HT-29 (cell line): ENCODE measurements around the gene TMEM115. TPM values are rescaled to one million over a fixed set of nuclear protein-coding genes. Genes with fewer than 3 reads are reported as not detected.

Source experiments
- DNase-seq: peaks from one replicate; pipeline ENCODE4 v3.0.0-alpha.2; 2015; ENCODE audit warnings: low spot score
- total RNA-seq: library from RNA; depleted of rRNA; stranded (reverse); fragments of >200 nt; shearing (Covaris generic); gene quantifications from 2 replicates; pipeline ENCODE4 v1.2.3, GENCODE V29; 2014

Gene TMEM115
- total RNA-seq, 1 experiment from 2014 or later, result 36.2 TPM

- no peak for DNase-seq
These were observed 18.7 kb upstream of the TMEM115 start for GRCh38 chr3:50378024-50378423.

GRCh38 chr3:50375258-50375931 lies 16.1 kb upstream of the TMEM115 start:
- no peak for DNase-seq

GRCh38 chr3:50374363-50375257 lies 15.3 kb upstream of the TMEM115 start:
- no peak for DNase-seq

- no peak for DNase-seq
These were observed 14.1 kb upstream of the TMEM115 start for GRCh38 chr3:50373146-50374051.

GRCh38 chr3:50372349-50372748 lies 13.0 kb upstream of the TMEM115 start:
- no peak for DNase-seq

GRCh38 chr3:50371133-50371685 lies 11.9 kb upstream of the TMEM115 start:
- no peak for DNase-seq

GRCh38 chr3:50370594-50370993 lies 11.3 kb upstream of the TMEM115 start:
- DNase-seq, result no peak

- DNase-seq, result no peak
These were observed 9.8 kb upstream of the TMEM115 start for GRCh38 chr3:50369012-50369670.

- no peak for DNase-seq
These were observed 6.5 kb upstream of the TMEM115 start for GRCh38 chr3:50365842-50366220.

GRCh38 chr3:50365080-50365841 lies 5.9 kb upstream of the TMEM115 start:
- peak; percentile 78 for DNase-seq

GRCh38 chr3:50364573-50365079 lies 5.3 kb upstream of the TMEM115 start:
- peak; percentile 34 for DNase-seq

- DNase-seq, result no peak
These were observed 414 bp upstream of the TMEM115 start for GRCh38 chr3:50359760-50360110.

GRCh38 chr3:50358355-50358910 lies 888 bp downstream of the TMEM115 start:
- DNase-seq, result no peak

GRCh38 chr3:50357481-50357880 lies 1.8 kb downstream of the TMEM115 start:
- DNase-seq, result no peak

- no peak for DNase-seq
These were observed 2.8 kb downstream of the TMEM115 start for GRCh38 chr3:50356553-50356952.

- no peak for DNase-seq
These were observed 3.3 kb downstream of the TMEM115 start for GRCh38 chr3:50355829-50356552.

- no peak for DNase-seq
These were observed 4.5 kb downstream of the TMEM115 start for GRCh38 chr3:50354850-50355249.

GRCh38 chr3:50354186-50354764 lies 5.0 kb downstream of the TMEM115 start:
- DNase-seq, result no peak
